ENCODE results near the gene MAFF.

Gene MAFF

GRCh38 chr22:38246046-38246658 is 44.4 kb downstream of the MAFF start:
- DNase-seq (ENCODE audit: low read depth in 2 of 2, low spot score in 1 of 2): no peak

GRCh38 chr22:38246692-38247091 is 44.9 kb downstream of the MAFF start:
- no peak for DNase-seq (ENCODE audit: low read depth in 2 of 2, low spot score in 1 of 2)

GRCh38 chr22:38247713-38248112 is 45.9 kb downstream of the MAFF start:
- DNase-seq (ENCODE audit: low read depth in 2 of 2, low spot score in 1 of 2): no peak

- no peak for DNase-seq (ENCODE audit: low read depth in 2 of 2, low spot score in 1 of 2)
Observed at GRCh38 chr22:38248280-38248679, 46.5 kb downstream of the MAFF start.

GRCh38 chr22:38249301-38249700 is 47.5 kb downstream of the MAFF start:
- no peak for DNase-seq (ENCODE audit: low read depth in 2 of 2, low spot score in 1 of 2)

GRCh38 chr22:38249803-38250642 is 48.2 kb downstream of the MAFF start:
- DNase-seq (ENCODE audit: low read depth in 2 of 2, low spot score in 1 of 2): no peak

- DNase-seq (ENCODE audit: low read depth in 2 of 2, low spot score in 1 of 2): no peak
Observed at GRCh38 chr22:38250643-38251340, 49.0 kb downstream of the MAFF start.

GRCh38 chr22:38251341-38251692 is 49.5 kb downstream of the MAFF start:
- no peak for DNase-seq (ENCODE audit: low read depth in 2 of 2, low spot score in 1 of 2)

- DNase-seq (ENCODE audit: low read depth in 2 of 2, low spot score in 1 of 2): no peak
Observed at GRCh38 chr22:38255697-38256096, 53.9 kb downstream of the MAFF start.

GRCh38 chr22:38257181-38257580 is 55.4 kb downstream of the MAFF start:
- no peak for DNase-seq (ENCODE audit: low read depth in 2 of 2, low spot score in 1 of 2)

GRCh38 chr22:38257650-38258250 is 56.0 kb downstream of the MAFF start:
- no peak for DNase-seq (ENCODE audit: low read depth in 2 of 2, low spot score in 1 of 2)

- no peak for DNase-seq (ENCODE audit: low read depth in 2 of 2, low spot score in 1 of 2)
Observed at GRCh38 chr22:38258895-38259294, 57.1 kb downstream of the MAFF start.

GRCh38 chr22:38259370-38259769 is 57.6 kb downstream of the MAFF start:
- no peak for DNase-seq (ENCODE audit: low read depth in 2 of 2, low spot score in 1 of 2)

- DNase-seq (ENCODE audit: low read depth in 2 of 2, low spot score in 1 of 2): no peak
Observed at GRCh38 chr22:38260761-38261681, 59.2 kb downstream of the MAFF start.

GRCh38 chr22:38262051-38262795 is 60.4 kb downstream of the MAFF start:
- no peak for DNase-seq (ENCODE audit: low read depth in 2 of 2, low spot score in 1 of 2)

GRCh38 chr22:38264322-38264843 is 62.6 kb downstream of the MAFF start:
- no peak for DNase-seq (ENCODE audit: low read depth in 2 of 2, low spot score in 1 of 2)

All from stimulated activated CD8-positive, alpha-beta memory T cell treated with anti-CD3 and anti-CD28 coated beads, Interleukin-4, amount 100 ng/mL, for 1 hour (primary cell).